Kidney (tissue), 14 donors: ENCODE results near the gene NASP. TPM values are rescaled to one million over a fixed set of nuclear protein-coding genes. Genes with fewer than 3 reads are reported as not detected.
A peak's percentile ranks its signal among the peaks of the same experiment; 100 is the strongest.

ENCODE experiments used
- DNase-seq, 5 donors: peaks; one replicate each; pipeline ENCODE4 v3.0.0-alpha.2; 2013 to 2020
- FAIRE-seq: peaks from 2 replicates; lab custom pipeline; 2012; peaks lifted over from hg19 to GRCh38; lab: Jason Lieb, UNC
- H3K27ac ChIP-seq, 2 donors: one replicate each; pipeline ENCODE4 v1.7.0; 2013; ENCODE audit warnings: low read depth in 2 of 2, low read length in 2 of 2, inconsistent platforms in 1 of 2
- H3K27me3 ChIP-seq: one replicate; pipeline ENCODE4 v1.7.1; 2013; ENCODE audit warnings: low read length, inconsistent platforms; ENCODE audit not compliant: control insufficient read depth, insufficient read depth
- H3K36me3 ChIP-seq, 3 donors: one replicate each; pipeline versions ENCODE4 v1.7.0 to v1.7.1; 2013; ENCODE audit warnings: low read length in 3 of 3, control low read depth in 1 of 3, inconsistent platforms in 1 of 3; ENCODE audit not compliant: insufficient read depth in 3 of 3, control insufficient read depth in 2 of 3
- H3K4me1 ChIP-seq, 3 donors: one replicate each; pipeline versions ENCODE4 v1.7.0 to v1.7.1; 2013; ENCODE audit warnings: low read length in 3 of 3, inconsistent platforms in 1 of 3, low read depth in 1 of 3; ENCODE audit not compliant: control insufficient read depth in 2 of 3, insufficient read depth in 2 of 3
- H3K4me3 ChIP-seq, 3 donors: one replicate each; pipeline versions ENCODE4 v1.7.0 to v1.8.1; 2013; ENCODE audit warnings: low read length in 3 of 3, control low read depth in 1 of 3, inconsistent platforms in 1 of 3
- H3K9ac ChIP-seq, 3 donors: one replicate each; pipeline versions ENCODE4 v1.7.0 to v1.7.1; 2013; ENCODE audit warnings: low read length in 3 of 3, control low read depth in 1 of 3, inconsistent platforms in 1 of 3
- H3K9me3 ChIP-seq, 3 donors: one replicate each; pipeline versions ENCODE4 v1.7.0 to v1.7.1; 2013; ENCODE audit warnings: low read length in 3 of 3, control low read depth in 1 of 3, inconsistent platforms in 1 of 3; ENCODE audit not compliant: control insufficient read depth in 2 of 3, insufficient read depth in 1 of 3
- CTCF ChIP-seq: IDR thresholded peaks from 3 replicates; pipeline ENCODE4 v1.5.1; 2012; ENCODE audit warnings: mild to moderate bottlenecking, moderate library complexity, borderline replicate concordance; ENCODE audit not compliant: insufficient read depth; ENCODE audit errors: extremely low read depth
- intact Hi-C: fragments of 100-400 bp; cut with DNase I; formaldehyde crosslinking; loops from one replicate; pipeline ENCODE4 v1.11.1; 2022
- polyA plus RNA-seq: library from polyadenylated mRNA; stranded (reverse); fragments of 350-450 nt; fragmentation: Illumina TruSeq; extraction: RNeasy Lipid Tissue Mini Kit (QIAGEN cat#74804); gene quantifications from one replicate; pipeline ENCODE4 v1.2.3, GENCODE V29; 2014; ENCODE audit warnings: low read depth, low replicate concordance; ENCODE audit not compliant: insufficient read depth
- total RNA-seq: library from RNA; stranded (reverse); fragmentation: NEBNext Ultra II Directional; extraction: Animal tissue kit (Norgen Biotek cat#: 25700); gene quantifications from one replicate; pipeline ENCODE4 v1.2.1, GENCODE V29; 2021
- donor health status: control.
- donor health status: control.
- donor health status: control.
- donor health status: control.
- donor health status: control.
- donor health status: DM: yes; HTN: yes; CAD: no.
- donor health status: Normal renal cell carcinoma (clear cell type).

The NASP gene
- total and polyA plus RNA-seq, 2 donors from 2014 or later = 49.5 to 51.6 TPM

- TF ChIP-seq CTCF = no peak
- no peak for FAIRE-seq
- intact Hi-C loops = no loop called here
- peak overlapping the region; percentile 94 to 99 (median 99) for H3K4me3 ChIP-seq
- no peaks in the 10 kb centered on the region for H3K9me3 ChIP-seq
- peaks cover 0 to 6% (median 0%) of the 10 kb centered on the region in 3 donors for H3K4me1 ChIP-seq
- no peaks in the 10 kb centered on the region for H3K27me3 ChIP-seq
- H3K9ac ChIP-seq = peak overlapping the region; percentile 52 to 98 (median 88)
- no peaks in the 10 kb centered on the region for H3K36me3 ChIP-seq
- peak overlapping the region; percentile 86 to 91 for H3K27ac ChIP-seq
- DNase-seq = peak; percentile 95 to 97 (median 96)
Observed at GRCh38 chr1:45584351-45585109, 689 bp downstream of the NASP start.

- FAIRE-seq = no peak
Observed at GRCh38 chr1:45585110-45585426, 1.2 kb downstream of the NASP start.

GRCh38 chr1:45585496-45586075 is 1.7 kb downstream of the NASP start:
- H3K9me3 ChIP-seq = no peaks in the 10 kb centered on the region
- DNase-seq = no peak
- H3K27me3 ChIP-seq = no peaks in the 10 kb centered on the region
- peak overlapping the region; percentile 90 to 99 (median 94) for H3K4me3 ChIP-seq
- TF ChIP-seq CTCF = no peak
- H3K9ac ChIP-seq = peak overlapping the region in 2 of 3 donors; percentile 60 to 91
- no peak overlapping the region for H3K27ac ChIP-seq
- peaks cover 0 to 6% (median 0%) of the 10 kb centered on the region in 3 donors for H3K4me1 ChIP-seq
- intact Hi-C loops = no loop called here
- FAIRE-seq = no peak
- H3K36me3 ChIP-seq = no peaks in the 10 kb centered on the region

More at GRCh38 chr1:45585110-45585426, 1.2 kb downstream of the NASP start:
- intact Hi-C loops = no loop called here
- H3K27me3 ChIP-seq = no peaks in the 10 kb centered on the region
- H3K27ac ChIP-seq = peak overlapping the region in 1 of 2 donors; percentile 15
- peaks cover 0 to 6% (median 0%) of the 10 kb centered on the region in 3 donors for H3K4me1 ChIP-seq
- H3K9me3 ChIP-seq = no peaks in the 10 kb centered on the region
- H3K9ac ChIP-seq = peak overlapping the region in 2 of 3 donors; percentile 60 to 91
- TF ChIP-seq CTCF = no peak
- no peak for DNase-seq
- H3K4me3 ChIP-seq = peak overlapping the region; percentile 90 to 99 (median 94)
- H3K36me3 ChIP-seq = no peaks in the 10 kb centered on the region
